Osteocyte (in vitro differentiated cells): ENCODE data around the gene ZNF500. TPM values are rescaled to one million over a fixed set of nuclear protein-coding genes. Genes with fewer than 3 reads are reported as not detected.
"Not testable (repeated sequence)": the region's sequence is repeated elsewhere in the genome, so short reads cannot be mapped to it uniquely, and the experiment has no call there.

Experiments
- DNase-seq: peaks from one replicate; pipeline ENCODE4 v3.0.0; 2021; ENCODE audit warnings: mixed read lengths; ENCODE audit not compliant: unreplicated experiment; ENCODE audit errors: extremely low spot score
- H3K27ac Mint-ChIP-seq: one replicate; pipeline ENCODE4 v1.8.0; 2021; ENCODE audit warnings: mild to moderate bottlenecking, mixed read lengths; ENCODE audit not compliant: unreplicated experiment
- H3K27me3 Mint-ChIP-seq: one replicate; pipeline ENCODE4 v1.8.0; 2021; ENCODE audit warnings: mixed read lengths; ENCODE audit not compliant: unreplicated experiment
- H3K36me3 Mint-ChIP-seq: one replicate; pipeline ENCODE4 v1.8.0; 2021; ENCODE audit warnings: mixed read lengths; ENCODE audit not compliant: unreplicated experiment
- H3K4me1 Mint-ChIP-seq: one replicate; pipeline ENCODE4 v1.8.0; 2021; ENCODE audit warnings: mixed read lengths; ENCODE audit not compliant: unreplicated experiment
- H3K4me3 Mint-ChIP-seq: one replicate; pipeline ENCODE4 v1.8.0; 2021; ENCODE audit warnings: mild to moderate bottlenecking, moderate library complexity, mixed read lengths; ENCODE audit not compliant: unreplicated experiment
- H3K9me3 Mint-ChIP-seq: one replicate; pipeline ENCODE4 v1.8.0; 2021; ENCODE audit warnings: mixed read lengths; ENCODE audit not compliant: unreplicated experiment
- CTCF ChIP-seq: fragments of 200-600 bp; sonication (generic); IDR thresholded peaks from 2 replicates; pipeline ENCODE4 v1.5.0; 2021; ENCODE audit warnings: antibody characterized with exemption, mild to moderate bottlenecking, moderate library complexity
- total RNA-seq: library from RNA; stranded (reverse); gene quantifications from 2 replicates; pipeline ENCODE4 v1.2.1, GENCODE V29; 2021

ZNF500 gene
- total RNA-seq, 1 donor from 2014 or later = 22.8 TPM

GRCh38 chr16:4788910-4789309 is 21.9 kb upstream of the ZNF500 start:
- no peaks in the 10 kb centered on the region for H3K9me3 Mint-ChIP-seq
- H3K4me3 Mint-ChIP-seq = no peak overlapping the region
- DNase-seq = no peak
- H3K27ac Mint-ChIP-seq = no peak overlapping the region
- H3K27me3 Mint-ChIP-seq = no peaks in the 10 kb centered on the region
- no peaks in the 10 kb centered on the region for H3K4me1 Mint-ChIP-seq
- no peak for TF ChIP-seq CTCF
- no peaks in the 10 kb centered on the region for H3K36me3 Mint-ChIP-seq

GRCh38 chr16:4788489-4788889 is 21.5 kb upstream of the ZNF500 start:
- H3K4me1 Mint-ChIP-seq = no peaks in the 10 kb centered on the region
- no peaks in the 10 kb centered on the region for H3K36me3 Mint-ChIP-seq
- DNase-seq = no peak

DNA sequence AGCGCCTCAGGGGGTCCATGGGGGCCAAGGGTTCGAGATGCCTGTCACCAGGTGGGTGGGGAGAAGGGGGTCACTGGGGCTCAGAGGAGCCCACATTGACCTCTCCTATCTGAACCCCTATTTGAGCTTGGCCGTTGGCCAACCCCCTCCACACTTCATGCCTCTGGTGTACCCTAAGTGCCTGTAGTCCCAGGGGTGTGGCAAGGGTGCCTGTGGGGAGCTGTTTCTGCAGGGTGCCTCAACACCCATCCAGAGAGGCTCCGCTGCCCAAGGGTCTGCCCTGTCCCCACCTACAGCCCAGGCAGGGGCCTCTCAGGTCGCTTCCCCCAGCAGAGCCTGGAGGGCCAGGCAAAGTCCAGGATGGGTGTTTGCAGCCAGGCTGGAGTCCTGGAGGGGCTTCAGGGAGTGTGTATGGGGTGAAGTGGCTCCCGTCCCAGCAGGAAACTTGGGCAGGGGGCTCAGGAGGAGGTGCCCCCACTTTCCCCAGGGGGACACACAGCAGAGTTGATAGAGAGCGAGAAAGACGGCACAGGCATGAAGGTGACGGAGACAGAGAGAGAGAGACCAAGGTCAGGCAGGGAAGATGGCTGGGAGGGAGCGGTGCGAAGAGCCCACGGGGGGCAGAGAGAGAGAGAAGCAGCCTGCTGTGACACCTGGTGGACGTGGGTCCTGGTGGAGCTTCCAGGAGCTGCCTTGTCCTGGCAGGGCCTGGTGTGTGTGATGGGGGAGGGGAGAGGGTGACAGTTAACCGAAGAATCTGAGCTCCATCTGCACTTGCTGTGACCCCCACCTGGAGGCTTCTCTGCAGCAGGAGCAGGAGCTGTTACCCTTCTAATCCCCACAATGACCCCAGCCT is 20.9 kb upstream of the ZNF500 start, which contains the start of gene SEPTIN12:
Gene SEPTIN12 (minus strand): TSS at position 719 of the 856 bp plus-strand sequence. CDS start 700 bp downstream, at position 19.
- H3K36me3 Mint-ChIP-seq = no peaks in the 10 kb centered on the region
- H3K4me3 Mint-ChIP-seq = no peak within 1 kb of the TSS
- no peak within 1 kb of the TSS for H3K27ac Mint-ChIP-seq
- no peak for TF ChIP-seq CTCF
- no peaks in the 10 kb centered on the region for H3K4me1 Mint-ChIP-seq
- no peak for DNase-seq
- no peaks in the 10 kb centered on the region for H3K9me3 Mint-ChIP-seq
- H3K27me3 Mint-ChIP-seq = no peaks in the 10 kb centered on the region

More at GRCh38 chr16:4788489-4788889, 21.5 kb upstream of the ZNF500 start:
- Mint-ChIP-seq H3K9me3 (no peaks in the 10 kb centered on the region), H3K27me3 (no peaks in the 10 kb centered on the region), H3K4me3 (no peak overlapping the region), H3K27ac (no peak overlapping the region)
- no peak for TF ChIP-seq CTCF

GRCh38 chr16:4787068-4787467 is 20.1 kb upstream of the ZNF500 start:
- no peaks in the 10 kb centered on the region for H3K36me3 Mint-ChIP-seq
- H3K9me3 Mint-ChIP-seq = no peaks in the 10 kb centered on the region
- no peak overlapping the region for H3K27ac Mint-ChIP-seq
- no peak for DNase-seq
- TF ChIP-seq CTCF = no peak
- H3K27me3 Mint-ChIP-seq = no peaks in the 10 kb centered on the region
- no peak overlapping the region for H3K4me3 Mint-ChIP-seq
- H3K4me1 Mint-ChIP-seq = no peaks in the 10 kb centered on the region

DNA sequence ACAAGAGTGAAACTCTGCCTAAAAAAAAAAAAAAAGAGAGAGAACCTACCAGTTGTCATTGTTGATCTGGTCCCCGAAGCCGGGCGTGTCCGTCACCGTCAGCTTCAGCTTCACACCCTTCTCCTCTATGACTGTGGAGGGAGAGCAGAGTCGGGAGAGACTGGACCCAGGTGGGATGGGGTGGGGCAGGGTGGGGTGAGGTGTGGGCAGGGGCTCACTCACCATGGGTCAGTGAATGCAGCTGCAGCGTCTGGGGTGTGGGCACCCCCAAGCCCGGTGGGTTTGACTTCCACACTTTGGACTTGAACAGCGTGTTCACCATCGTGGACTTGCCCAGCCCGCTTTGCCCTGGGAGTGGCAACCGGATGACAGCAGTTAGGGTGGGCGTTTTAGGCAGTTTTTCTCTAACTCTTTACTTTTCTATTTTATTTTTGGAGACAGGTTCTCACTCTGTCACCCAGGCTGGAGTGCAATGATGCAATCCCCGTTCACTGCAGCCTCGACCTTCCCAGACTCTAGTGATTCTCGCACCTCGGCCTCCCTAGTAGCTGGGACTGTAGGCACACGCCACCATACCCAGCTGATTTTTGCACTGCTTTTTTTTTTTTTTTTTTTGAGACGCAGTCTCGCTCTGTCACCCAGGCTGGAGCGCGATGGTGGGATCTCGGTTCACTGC is 18.9 kb upstream of the ZNF500 start:
- DNase-seq = no peak
- no peaks in the 10 kb centered on the region for H3K9me3 Mint-ChIP-seq
- H3K27me3 Mint-ChIP-seq = no peaks in the 10 kb centered on the region
- no peaks in the 10 kb centered on the region for H3K36me3 Mint-ChIP-seq
- no peaks in the 10 kb centered on the region for H3K4me1 Mint-ChIP-seq
- H3K4me3 Mint-ChIP-seq = no peak overlapping the region
- TF ChIP-seq CTCF = no peak
- no peak overlapping the region for H3K27ac Mint-ChIP-seq

DNA sequence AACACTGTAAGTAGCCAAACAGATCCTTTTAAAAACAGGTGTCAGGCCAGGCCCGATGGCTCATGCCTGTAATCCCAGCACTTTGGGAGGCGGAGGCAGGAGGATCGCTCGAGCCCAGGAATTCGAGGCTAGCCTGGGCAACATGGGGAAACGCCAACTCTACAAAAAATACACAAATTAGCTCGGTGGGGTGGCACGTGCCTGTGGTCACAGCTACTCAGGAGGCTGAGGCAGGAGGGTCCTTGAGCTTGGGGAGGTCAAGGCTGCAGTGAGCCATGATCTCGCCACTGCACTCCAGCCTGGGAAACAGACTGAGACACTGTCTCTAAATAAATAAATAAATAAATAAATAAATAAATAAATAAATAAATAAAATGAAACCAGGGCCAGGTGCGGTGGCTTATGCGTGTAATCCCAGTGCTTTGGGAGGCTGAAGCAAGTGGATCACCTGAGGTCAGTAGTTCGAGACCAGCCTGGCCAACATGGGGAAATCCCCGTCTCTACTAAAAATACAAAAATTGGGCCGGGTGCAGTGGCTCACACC is 17.6 kb upstream of the ZNF500 start:
- H3K4me1 Mint-ChIP-seq, H3K27me3 Mint-ChIP-seq, H3K36me3 Mint-ChIP-seq, H3K4me3 Mint-ChIP-seq, H3K27ac Mint-ChIP-seq, DNase-seq, H3K9me3 Mint-ChIP-seq: not testable (repeated sequence)
